Activated CD4-positive, alpha-beta T cell treated with anti-CD3 and anti-CD28 coated beads for 24 hours (primary cell): Measurements from ENCODE around the gene SH3BP5.

Experiments
- DNase-seq, 2 donors: peaks; one replicate each; pipeline ENCODE4 v3.0.0-alpha.2; 2020; ENCODE audit warnings: low read depth in 2 of 2

Gene SH3BP5

DNA sequence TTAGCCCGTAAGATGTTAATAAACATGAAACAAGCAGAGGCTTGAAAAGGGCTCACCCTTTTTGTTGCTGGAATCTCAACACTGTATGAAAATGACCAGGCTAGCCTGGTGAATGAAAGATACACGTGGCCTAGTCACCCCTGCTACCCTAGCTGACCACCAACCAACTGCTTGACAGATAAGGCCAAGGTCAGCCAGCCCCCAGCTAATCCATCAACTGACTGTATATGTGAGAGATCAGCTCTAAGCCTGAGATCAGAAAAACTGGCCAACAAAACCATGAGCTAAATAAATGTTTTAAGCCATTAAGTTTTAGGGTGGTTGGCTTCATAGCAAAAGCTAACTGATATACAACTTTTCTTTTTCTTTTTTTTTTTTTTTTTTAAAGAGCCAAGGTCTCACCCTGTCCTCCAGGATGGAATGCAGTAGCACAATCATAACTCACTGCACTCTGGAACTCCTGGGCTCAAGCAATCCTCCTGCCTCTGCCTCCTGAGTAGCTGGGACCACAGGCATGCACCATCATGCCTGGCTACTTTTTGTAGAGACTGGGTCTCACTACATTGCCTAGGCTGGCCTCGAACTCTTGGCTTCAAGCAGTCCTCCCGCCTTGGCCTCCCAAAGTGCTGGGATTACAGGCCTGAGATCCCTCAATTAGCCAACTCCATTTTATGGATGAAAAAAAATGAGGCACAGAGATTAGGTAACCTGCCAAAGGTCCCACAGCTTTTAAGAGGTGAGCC lies 34.6 kb downstream of the SH3BP5 start:
- no peak for DNase-seq

DNA sequence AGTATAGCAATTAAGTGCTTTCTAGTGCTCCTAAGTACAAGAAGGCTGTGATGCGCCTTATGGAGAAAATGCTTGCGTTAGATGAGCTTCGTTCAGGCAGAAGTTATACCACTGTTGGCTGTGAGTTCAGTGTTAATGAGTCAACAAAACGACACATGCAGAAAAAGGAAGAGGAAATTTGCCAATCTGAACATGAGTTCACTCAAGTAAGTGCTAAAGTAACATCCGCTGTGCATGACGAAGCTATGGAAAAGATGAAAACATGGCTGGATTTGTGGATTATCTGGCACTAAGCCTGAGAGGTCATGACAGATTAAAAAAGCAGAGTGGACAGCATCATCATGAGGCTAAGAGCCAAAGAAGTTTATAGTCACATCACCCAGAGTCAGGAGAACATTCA lies 36.9 kb downstream of the SH3BP5 start:
- DNase-seq: no peak

DNA sequence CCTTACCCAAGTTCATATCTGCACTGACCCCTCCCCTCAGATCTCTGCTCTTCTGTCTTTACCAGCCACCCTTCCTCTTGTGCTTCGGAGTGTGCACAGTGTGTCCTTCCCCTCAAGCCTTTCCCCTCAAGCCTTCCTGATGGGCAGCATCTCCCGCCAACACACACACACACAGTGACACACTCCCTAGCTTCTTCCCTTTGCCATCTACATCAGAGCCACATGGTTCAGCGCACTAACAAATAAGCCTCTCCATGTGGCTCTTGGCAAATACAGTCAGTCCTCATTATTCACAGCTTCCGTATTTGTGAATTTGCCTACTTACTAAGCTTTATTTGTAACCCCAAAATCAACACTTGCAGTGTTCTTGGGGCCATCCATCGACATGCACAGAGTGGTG lies 37.5 kb downstream of the SH3BP5 start:
- no peak for DNase-seq

DNA sequence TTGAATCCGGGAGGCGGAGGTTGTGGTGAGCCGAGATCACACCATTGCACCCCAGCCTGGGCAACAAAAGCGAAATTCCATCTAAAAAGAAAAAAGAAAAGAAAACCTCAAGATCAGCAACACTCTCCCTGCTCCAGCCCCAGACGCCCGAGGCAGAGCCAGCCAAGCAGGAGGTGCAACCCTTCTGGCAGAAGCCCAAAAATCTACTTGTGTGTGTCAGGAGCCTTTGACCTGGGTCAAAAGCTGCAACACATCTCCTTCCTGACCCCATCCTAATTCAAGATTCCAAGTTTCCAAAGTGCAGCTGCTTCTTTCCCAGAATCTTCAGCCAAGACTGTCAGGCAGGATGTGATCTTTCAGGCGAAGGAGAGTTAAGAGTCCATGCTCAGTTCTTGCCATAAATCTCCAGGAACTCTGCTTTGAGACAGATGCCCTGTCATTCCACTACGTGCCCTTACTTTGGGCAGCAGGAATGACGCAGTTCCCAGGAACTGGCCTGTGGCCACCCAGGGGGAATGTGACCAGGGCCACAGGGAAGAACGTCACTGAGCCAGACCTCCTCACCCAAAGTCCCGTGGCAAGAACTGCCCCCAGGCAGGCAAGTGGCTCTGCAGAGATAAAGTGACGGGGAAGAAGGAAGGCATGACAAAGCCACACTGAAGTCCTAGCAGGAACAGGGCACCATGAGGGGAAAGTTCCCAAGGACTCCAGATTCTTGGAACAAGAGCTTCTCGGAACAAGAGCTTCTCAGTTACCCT lies 39.4 kb downstream of the SH3BP5 start:
- DNase-seq: no peak

DNA sequence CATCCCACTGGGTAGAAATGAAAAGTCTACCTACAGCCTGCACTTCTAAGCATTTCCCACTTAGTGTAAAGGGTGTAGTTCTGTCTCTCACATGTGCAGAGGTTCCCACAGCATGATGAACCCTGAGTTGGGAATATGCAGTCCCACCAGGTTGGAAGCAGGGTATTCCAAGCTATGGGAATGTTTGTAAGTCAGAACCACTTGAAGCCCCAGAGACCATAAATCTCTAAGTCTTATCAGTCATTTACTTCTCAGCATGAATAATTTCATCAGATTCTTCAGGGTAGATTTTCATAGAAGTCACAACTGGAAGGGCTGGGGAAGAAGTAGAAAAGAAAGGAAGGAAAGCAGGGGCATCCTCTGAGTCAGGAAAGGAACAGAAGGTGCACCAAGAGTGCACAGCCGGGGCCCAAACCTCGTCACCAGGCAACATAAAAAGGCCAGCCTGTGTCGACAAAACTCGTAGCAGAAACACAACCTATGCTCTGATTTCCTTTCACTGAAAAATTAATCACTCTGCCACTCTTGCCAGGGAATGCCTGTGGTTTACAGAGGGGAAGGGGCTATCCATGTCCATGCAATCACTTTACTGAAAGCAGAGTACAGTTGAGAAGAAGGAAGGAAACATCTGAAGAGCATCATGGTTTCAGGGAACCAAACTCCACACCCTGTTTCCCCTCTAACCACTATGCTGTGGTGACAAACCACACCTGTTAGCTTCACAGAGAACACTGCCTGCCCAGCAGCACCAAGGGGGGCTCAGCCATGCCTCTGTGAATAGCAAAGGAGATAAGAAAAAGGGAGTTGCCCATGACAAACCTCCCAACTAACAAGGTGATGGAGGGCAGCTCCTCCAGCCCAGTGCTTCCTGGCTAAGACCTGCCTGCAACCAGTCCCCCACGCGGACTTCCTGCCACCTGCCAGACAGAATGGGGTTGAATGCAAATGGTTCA lies 40.5 kb downstream of the SH3BP5 start:
- DNase-seq: peak; percentile 24 to 28

DNA sequence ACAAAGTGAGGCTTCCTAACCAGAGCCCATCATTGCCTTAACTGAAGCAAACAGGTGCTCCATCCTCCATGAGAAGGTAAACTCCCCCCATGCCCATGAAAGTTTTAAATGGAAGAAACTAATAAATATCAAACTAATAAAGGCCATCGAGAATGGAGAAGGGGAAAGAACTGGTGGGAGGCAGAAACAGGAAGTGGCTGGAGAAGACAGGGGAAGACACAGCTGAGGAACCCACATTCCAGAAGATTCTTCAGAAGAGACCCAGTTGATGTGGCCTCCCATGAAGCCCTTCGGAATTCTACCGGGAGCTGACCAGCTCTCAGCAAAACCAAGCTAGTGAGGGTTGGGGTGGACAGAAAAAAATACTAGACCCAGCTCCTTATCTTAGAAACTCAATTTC lies 41.6 kb downstream of the SH3BP5 start:
- DNase-seq: no peak

DNA sequence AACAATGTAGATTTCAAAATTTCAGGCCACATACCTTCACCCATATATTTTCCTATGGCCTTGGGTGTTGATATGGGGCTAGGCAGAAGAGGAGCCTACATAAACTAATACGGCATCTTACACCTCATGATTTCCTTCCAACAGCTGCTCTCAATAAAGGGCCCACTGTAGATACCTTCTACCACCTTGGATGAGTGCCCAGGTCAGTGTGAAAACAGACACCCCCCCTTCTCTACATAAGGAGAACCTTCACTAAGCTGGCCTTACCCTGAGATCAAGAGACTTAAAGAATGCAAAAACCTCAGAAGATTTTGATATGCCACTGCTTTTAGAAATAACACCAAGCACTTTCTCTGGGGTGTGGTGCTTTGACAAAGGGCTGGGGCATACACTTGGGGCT lies 42.7 kb downstream of the SH3BP5 start:
- no peak for DNase-seq

DNA sequence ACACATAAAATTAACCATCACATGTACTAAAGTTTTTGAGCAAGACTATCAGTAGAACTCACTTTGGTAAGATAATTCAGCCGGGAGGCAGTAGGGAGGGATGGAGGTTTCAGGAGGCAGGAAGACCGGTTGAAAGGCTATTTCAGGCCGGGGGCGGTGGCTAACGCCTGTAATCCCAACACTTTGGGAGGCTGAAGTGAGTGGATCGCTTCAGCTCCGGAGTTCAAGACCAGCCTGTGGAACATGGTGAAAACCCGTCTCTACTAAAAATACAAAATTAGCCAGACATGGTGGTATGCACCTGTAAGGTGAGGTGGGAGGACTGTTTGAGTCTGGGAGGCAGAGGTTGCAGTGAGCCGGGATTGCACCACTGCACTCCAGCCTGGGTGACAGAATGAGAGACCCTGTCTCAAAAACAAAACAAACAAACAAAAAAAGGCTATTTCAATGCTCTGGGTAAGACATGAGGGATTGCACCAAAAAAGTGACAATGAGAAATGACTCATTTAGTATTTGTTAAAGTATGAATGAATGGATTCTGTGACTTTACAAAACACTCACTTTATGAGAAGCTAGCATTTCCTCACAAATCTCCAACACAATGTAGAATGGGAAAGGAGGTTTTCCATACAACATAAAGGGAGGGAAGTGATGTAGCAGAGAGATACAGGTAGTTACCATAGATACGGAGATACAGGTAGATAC lies 43.9 kb downstream of the SH3BP5 start:
- DNase-seq: no peak

DNA sequence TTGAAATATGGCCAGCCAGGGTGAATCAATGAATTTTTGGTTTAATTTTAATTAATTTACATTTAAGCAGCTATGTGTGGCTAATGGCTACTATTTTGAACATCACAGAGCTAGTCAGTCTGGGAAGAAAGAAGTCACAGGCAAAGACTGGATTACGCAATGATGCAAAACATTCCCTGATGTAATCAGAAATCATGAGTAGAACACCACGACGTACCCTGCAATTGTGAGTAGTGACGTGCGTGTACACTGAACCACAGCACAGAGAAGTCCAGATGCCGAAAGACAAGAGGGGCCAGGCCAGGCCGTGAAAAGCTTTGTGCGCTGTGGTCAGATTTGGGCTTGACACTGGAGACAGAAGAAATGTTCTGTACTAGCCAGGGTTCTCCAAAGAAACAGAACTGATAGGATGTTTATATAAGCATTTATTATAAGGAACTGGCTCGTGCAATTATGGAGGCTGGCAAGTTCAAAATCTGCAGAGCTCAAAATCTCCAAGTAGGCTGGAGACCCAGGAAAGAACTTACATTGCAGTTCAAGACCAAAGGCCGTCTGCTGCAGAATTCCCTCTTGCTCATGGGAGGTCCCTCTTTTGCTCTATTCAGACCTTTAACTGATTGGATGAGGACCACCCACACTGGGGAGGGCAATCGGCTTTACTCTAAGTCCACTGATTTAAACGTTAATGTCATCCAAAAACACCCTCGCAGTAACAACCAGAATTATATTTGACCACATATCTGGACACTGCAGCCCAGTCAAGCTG lies 44.6 kb downstream of the SH3BP5 start:
- DNase-seq: no peak

DNA sequence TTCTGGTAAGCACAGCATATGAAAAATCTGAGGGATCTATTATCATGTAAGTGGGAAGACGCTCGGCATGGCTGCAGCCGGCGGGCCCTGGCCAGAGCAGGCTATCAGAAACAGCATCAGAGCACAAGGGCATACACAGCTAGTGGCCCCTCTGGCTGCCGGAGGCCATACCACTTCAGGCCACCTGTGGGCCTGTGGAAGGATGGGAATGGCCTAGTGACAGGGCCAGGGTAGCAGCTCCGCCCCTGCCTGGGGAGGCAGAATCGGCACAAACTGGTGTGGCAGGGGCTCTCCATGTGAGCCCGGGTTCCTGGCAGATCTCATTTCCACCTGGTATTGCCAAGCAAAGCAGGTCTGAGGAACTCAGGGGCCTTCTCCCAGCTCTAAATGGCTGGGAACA lies 46.4 kb downstream of the SH3BP5 start:
- DNase-seq: no peak

DNA sequence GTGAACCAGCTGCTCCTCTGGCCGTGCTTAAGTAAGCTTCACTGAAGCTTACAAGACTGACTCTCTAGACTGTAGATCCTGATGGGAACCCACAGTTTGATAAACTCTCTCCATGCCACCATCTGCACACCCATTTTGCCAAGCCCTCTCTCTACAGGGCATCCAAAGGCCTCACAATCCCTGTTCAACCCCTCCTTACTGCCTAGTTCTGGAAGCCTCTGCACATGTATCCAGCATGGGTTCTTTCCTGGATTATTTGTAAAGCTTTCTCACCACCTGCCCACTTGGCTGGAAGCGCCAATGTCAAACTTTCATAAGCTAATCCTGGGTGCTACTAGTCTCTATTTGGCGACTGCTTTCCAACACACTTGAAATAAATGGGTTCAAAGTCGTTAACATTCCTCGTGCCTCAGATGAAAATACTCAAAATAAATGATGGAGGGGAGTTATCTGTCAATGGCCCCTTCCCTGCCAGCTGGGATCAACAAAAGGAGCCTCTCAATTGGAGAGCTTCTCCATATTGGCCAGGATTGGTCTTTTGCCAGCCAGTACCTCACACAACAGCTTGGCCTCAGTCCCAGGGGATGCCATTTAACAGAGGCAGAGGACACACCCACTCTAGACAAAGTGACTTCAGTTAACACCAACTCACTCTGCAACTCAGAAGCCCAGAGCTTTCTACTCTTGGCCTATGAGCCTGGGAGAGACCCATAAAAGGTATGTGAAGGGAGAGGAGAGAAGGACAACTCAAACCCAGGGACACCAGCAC lies 48.1 kb downstream of the SH3BP5 start:
- DNase-seq: no peak

DNA sequence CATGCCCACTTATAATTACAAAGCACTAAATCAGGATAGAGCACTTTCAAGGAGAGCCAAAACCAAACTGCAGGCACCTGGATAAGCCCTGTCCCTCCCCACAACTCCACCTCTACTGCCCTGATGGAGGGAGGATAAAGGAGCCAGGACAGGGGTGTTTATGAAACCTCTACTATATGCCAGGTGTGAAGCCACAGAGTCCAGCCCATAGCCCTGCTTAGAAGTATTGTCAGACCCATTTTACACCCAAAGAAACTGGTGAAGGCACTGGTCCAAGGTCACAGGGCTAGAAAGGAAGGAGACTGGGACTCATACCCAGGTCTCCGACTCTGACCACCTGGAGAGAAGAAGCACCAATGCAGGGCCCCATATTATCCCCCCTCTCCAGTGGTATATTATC lies 48.7 kb downstream of the SH3BP5 start:
- DNase-seq: no peak

DNA sequence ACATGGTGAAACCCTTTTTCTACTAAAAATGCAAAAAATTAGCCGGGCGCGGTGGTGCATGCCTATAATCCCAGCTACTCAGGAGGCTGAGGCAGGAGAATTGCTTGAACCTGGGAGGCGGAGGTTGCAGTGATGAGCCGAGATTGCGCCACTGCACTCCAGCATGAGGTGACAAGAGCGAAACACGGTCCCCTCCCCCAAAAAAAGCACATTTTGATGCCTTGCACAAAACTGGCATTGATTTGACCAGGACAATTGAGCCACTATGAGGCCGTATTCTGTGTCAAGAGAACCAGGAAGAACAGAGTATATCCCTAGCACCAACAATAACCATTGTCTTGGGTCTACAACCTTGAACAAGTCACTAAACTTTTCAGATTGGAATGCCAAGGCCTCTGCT lies 50.6 kb downstream of the SH3BP5 start:
- DNase-seq: no peak

DNA sequence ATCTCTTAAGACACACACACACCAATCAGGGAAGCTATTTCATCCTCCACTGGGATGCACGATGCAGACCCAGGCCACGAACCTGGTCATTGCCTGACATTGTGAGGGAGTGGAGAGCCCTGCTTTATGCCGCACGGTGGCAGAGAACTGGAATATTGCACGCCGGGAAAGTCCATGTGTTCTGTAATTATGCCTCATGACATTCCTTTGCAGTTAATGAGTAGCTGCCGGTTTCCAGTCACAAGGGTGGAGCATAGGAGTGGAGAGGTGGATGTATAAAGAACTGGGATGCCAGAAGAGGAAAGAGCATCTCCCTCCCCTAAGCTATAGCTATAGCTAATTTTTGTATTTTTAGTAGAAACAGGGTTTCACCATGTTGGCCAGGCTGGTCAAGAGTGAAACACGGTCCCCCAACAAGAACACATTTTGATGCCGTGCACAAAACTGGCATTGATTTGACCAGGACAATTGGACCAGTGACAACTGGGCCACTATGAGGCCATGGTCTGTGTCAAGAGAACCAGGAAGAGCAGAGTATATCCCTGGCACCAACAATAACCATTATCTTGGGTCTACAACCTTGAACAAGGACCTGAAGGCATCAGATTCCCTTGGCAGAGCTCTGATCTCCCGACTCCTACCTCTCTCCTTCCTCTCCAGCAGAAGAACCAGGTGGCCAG lies 51.4 kb downstream of the SH3BP5 start:
- no peak for DNase-seq

DNA sequence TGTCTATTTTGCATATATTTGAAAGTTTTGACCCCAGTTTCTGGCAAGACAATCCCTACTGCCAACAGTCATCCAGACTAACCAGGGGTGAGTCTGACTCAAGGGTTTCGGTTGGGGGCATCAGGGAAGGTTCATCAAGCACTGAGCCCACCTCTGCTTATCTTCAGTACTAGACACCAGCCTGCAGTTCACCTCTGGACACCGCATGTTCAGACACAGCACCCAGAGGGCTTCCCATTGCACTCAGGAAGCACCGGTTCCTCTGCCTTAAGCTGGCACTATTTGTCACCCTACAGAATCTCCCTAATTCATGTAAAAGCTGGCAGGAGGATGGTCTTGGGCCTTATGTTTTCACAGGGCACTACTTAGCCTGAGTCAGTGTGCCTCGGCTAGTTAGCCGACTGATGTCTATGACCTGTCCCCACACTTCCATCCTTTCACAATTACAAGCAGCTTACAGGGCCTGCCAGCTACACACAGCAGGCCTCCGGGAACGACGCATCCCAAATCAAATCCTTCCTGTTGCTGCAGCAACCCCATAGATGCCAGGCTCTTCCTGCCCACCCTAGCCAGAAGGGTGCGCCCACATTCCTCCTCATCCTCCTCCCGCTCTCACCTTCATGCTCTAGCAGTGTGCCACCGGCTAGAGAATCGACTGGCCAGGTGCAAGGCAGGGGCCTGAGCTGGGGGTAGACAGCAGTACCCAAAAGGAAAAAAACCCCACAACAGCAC lies 52.5 kb downstream of the SH3BP5 start:
- DNase-seq: no peak

DNA sequence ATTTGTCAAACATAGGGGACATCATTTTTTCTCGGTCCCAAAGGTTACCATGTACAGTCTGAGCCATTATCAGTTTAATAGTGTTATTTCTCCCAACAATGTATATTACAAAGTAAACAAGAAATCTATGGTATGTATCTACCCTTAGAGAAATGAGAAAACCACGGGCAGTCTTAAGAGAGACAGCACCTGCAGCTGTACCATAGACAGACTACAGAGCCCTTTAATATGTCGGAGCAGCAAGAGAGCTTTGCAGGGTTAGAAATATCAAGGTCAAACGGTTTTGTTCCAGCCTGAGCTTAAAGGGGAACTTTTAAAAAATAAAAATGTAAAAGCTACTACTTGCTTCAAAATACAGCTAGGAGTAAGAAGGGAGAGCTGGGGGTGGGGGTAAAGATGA lies 53.2 kb downstream of the SH3BP5 start:
- no peak for DNase-seq

DNA sequence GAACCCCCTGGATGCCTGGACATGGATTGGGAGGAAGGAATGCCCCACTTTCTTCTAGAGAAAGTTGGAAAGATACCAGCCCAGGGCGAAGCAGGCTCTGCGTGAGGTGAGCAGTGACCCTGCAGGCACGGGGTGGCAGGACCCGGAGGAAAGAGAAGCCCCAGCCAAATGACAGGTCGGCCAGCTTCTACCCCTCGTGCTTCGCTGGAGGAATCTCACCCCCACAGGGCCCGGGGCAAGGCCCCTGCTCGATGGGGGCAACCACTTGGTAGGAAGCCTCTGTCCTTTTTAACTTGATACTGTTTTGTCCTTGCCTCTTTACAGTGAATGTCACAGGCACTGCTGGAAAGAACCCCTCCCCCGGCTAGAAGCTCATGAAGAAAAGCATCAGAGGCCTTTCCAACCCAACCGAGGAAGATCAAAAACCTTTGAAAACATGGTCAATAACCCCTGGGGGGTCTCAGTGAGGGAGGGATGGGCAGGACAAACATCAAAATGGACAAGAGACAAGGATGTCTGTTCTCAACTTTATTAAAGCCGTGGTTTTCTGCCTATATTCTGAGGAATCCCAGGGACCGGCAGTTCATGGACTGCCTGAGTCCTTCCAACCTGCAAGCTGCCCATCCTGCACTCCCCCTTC lies 54.4 kb downstream of the SH3BP5 start:
- no peak for DNase-seq

DNA sequence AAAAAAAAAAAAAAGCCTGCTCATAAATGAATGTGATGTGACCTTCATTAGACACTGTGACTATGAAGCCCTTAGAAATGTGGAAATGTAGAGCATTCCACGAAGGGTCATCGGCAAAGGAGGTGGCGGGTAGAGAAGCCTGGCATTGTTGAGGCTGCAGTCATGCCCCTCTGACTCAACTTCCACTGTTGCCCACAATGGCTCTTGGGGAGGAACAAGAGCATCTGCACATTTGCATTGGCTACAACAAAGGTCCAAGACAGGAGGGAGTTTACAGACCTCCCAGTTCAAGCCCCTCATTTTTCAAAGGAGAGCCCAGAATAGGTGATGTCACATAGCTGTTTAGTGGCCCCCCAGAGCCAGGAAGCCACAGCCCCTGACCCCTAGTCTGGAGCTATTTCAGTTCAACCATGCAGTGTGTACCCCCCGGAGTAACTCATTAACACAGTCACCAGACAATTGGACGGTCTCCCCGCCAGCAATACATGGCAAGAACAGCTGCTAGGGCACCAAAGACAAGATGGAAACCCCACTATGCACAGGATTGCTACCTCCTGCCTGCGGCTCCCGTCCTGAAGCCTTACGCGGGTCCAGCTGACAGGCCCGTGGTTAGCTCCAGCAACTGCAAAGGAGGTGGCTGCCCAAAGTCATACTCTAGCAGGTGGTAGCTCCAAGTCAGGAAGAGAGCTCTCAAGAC lies 56.2 kb downstream of the SH3BP5 start:
- DNase-seq: no peak
